ENCODE measurements around the gene CDC26. TPM values are rescaled to one million over a fixed set of nuclear protein-coding genes. Genes with fewer than 3 reads are reported as not detected.

The CDC26 gene
- total RNA-seq, 1 experiment from 2014 or later = 32.4 TPM

GRCh38 chr9:113281356-113281755 lies 6.0 kb upstream of the CDC26 start:
- no peak overlapping the region for H2AFZ ChIP-seq (ENCODE audit: low read length)
- no peaks in the 10 kb centered on the region for H4K20me1 ChIP-seq (ENCODE audit: low read length)
- ChIA-PET CTCF (no interaction called here), POLR2A (ENCODE audit: unreplicated experiment) (no interaction called here)
- intact Hi-C loops (cut with micrococcal nuclease) = no loop called here
- H3K27ac ChIP-seq (ENCODE audit: low read length) = no peak overlapping the region
- H3K4me3 ChIP-seq (ENCODE audit: low read length) = no peak overlapping the region
- H3F3A ChIP-seq (ENCODE audit: low read length, unreplicated experiment) = no peaks in the 10 kb centered on the region
- H3K9ac ChIP-seq (ENCODE audit: low read length) = no peak overlapping the region
- H3K4me1 ChIP-seq (ENCODE audit: insufficient read depth, low read length) = no peaks in the 10 kb centered on the region; the same call in 1 of the 2 replicates
- ATAC-seq (no peak), DNase-seq (no peak)
- no TSS peak for BruUV-seq (replicated peaks)
- no peaks in the 10 kb centered on the region for H3K9me3 ChIP-seq (ENCODE audit: low read length)
- no peak overlapping the region for H3K4me2 ChIP-seq (ENCODE audit: low read length)
- peaks cover 53% of the 10 kb centered on the region for H3K36me3 ChIP-seq (ENCODE audit: low read depth, low read length)
- H3K79me2 ChIP-seq (ENCODE audit: low read length) = peaks cover 23% of the 10 kb centered on the region
- no peaks in the 10 kb centered on the region for H3K27me3 ChIP-seq (ENCODE audit: low read length)
- no peak for TF ChIP-seq EZH2 (IDR thresholded peaks at IDR 0.05; ENCODE audit: low read length, unreplicated experiment)
- no peak for TF ChIP-seq EZH2phosphoT487 (IDR thresholded peaks at IDR 0.05; ENCODE audit: borderline replicate concordance, low read length)
- TF ChIP-seq, protein P1, sequence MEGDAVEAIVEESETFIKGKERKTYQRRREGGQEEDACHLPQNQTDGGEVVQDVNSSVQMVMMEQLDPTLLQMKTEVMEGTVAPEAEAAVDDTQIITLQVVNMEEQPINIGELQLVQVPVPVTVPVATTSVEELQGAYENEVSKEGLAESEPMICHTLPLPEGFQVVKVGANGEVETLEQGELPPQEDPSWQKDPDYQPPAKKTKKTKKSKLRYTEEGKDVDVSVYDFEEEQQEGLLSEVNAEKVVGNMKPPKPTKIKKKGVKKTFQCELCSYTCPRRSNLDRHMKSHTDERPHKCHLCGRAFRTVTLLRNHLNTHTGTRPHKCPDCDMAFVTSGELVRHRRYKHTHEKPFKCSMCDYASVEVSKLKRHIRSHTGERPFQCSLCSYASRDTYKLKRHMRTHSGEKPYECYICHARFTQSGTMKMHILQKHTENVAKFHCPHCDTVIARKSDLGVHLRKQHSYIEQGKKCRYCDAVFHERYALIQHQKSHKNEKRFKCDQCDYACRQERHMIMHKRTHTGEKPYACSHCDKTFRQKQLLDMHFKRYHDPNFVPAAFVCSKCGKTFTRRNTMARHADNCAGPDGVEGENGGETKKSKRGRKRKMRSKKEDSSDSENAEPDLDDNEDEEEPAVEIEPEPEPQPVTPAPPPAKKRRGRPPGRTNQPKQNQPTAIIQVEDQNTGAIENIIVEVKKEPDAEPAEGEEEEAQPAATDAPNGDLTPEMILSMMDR (conservative IDR thresholded peaks at IDR 0.05; ENCODE audit: low read depth, low read length) = no peak
- H3K9me2 ChIP-seq (replicated peaks; ENCODE audit: low read length) = no peaks in the 10 kb centered on the region

- no peak overlapping the region for H3K27ac ChIP-seq (ENCODE audit: low read length)
- BruUV-seq (replicated peaks) = no TSS peak
- ChIA-PET CTCF (no interaction called here), POLR2A (ENCODE audit: unreplicated experiment) (no interaction called here)
- H4K20me1 ChIP-seq (ENCODE audit: low read length) = no peaks in the 10 kb centered on the region
- H3K9ac ChIP-seq (ENCODE audit: low read length) = no peak overlapping the region
- ATAC-seq (no peak), DNase-seq (no peak)
- intact Hi-C loops (cut with micrococcal nuclease) = no loop called here
- H2AFZ ChIP-seq (ENCODE audit: low read length) = no peak overlapping the region
- no peak overlapping the region for H3K4me2 ChIP-seq (ENCODE audit: low read length)
- peaks cover 35% of the 10 kb centered on the region for H3K36me3 ChIP-seq (ENCODE audit: low read depth, low read length)
- H3K4me1 ChIP-seq (ENCODE audit: insufficient read depth, low read length) = peaks cover 5% of the 10 kb centered on the region
- TF ChIP-seq EZH2phosphoT487 (IDR thresholded peaks at IDR 0.05; ENCODE audit: borderline replicate concordance, low read length) = no peak
- TF ChIP-seq EZH2 (IDR thresholded peaks at IDR 0.05; ENCODE audit: low read length, unreplicated experiment) = no peak
- TF ChIP-seq, protein P1 (conservative IDR thresholded peaks at IDR 0.05; ENCODE audit: low read depth, low read length) = no peak
- H3K4me3 ChIP-seq (ENCODE audit: low read length) = no peak overlapping the region
- no peaks in the 10 kb centered on the region for H3K27me3 ChIP-seq (ENCODE audit: low read length)
- no peaks in the 10 kb centered on the region for H3K9me2 ChIP-seq (replicated peaks; ENCODE audit: low read length)
- peaks cover 45% of the 10 kb centered on the region for H3K79me2 ChIP-seq (ENCODE audit: low read length)
- no peaks in the 10 kb centered on the region for H3F3A ChIP-seq (ENCODE audit: low read length, unreplicated experiment)
- no peaks in the 10 kb centered on the region for H3K9me3 ChIP-seq (ENCODE audit: low read length)
Measured at GRCh38 chr9:113278840-113279239, 3.5 kb upstream of the CDC26 start.

GRCh38 chr9:113274474-113275156 lies 757 bp downstream of the CDC26 start:
- POLR2A ChIA-PET (ENCODE audit: unreplicated experiment) = interaction anchor here (0.7 to 1.0 kb wide), 2 partner anchors 86 to 136 kb away, joined by 3 read pairs; partner anchors contain the start of genes C9orf43 and POLE3
- Histone ChIP-seq H3K9me3 (ENCODE audit: low read length) (no peaks in the 10 kb centered on the region), H4K20me1 (ENCODE audit: low read length) (no peaks in the 10 kb centered on the region), H3K9me2 (replicated peaks; ENCODE audit: low read length) (no peaks in the 10 kb centered on the region), H3K79me2 (ENCODE audit: low read length) (peaks cover 52% of the 10 kb centered on the region), H3K9ac (ENCODE audit: low read length) (peak overlapping the region; percentile 99), H2AFZ (ENCODE audit: low read length) (peak overlapping the region; percentile 100), H3K27me3 (ENCODE audit: low read length) (no peaks in the 10 kb centered on the region), H3F3A (ENCODE audit: low read length, unreplicated experiment) (no peaks in the 10 kb centered on the region), H3K4me3 (ENCODE audit: low read length) (peak overlapping the region; percentile 94), H3K36me3 (ENCODE audit: low read depth, low read length) (peaks cover 23% of the 10 kb centered on the region), H3K4me2 (ENCODE audit: low read length) (peak overlapping the region; percentile 99), H3K4me1 (ENCODE audit: insufficient read depth, low read length) (peaks cover 9% of the 10 kb centered on the region), H3K27ac (ENCODE audit: low read length) (peak overlapping the region; percentile 72)
- peak; percentile 73 for DNase-seq
- CTCF ChIA-PET = interaction anchor here (0.5 to 1.0 kb wide), 2 partner anchors 127 to 384 kb away, joined by 3 read pairs; no protein-coding TSS in a partner anchor
- intact Hi-C loops (cut with micrococcal nuclease) = loop anchor here (1.0 to 2.0 kb wide), 2 partner anchors 54 to 127 kb away; partner anchors contain the start of genes ALAD, FKBP15 and SLC31A1
- no TSS peak for BruUV-seq (replicated peaks)
- ATAC-seq = peak; percentile 26
- no peak for TF ChIP-seq EZH2phosphoT487 (IDR thresholded peaks at IDR 0.05; ENCODE audit: borderline replicate concordance, low read length)
- TF ChIP-seq, protein P1 (conservative IDR thresholded peaks at IDR 0.05; ENCODE audit: low read depth, low read length) = peak; percentile 71

Data from PC-3 (cell line).